Upper lobe of right lung (tissue), 1 donor: ENCODE data around the gene SLC35F3. TPM values are rescaled to one million over a fixed set of nuclear protein-coding genes. Genes with fewer than 3 reads are reported as not detected.
A peak's percentile ranks its signal among the peaks of the same experiment; 100 is the strongest.

Experiments used
- ATAC-seq: fragments of 200-7000 bp; cut with Tn5 transposase; one replicate; pipeline ENCODE4 v1.9.1; 2020; ENCODE audit warnings: mild to moderate bottlenecking, moderate library complexity
- DNase-seq: peaks from one replicate; pipeline ENCODE4 v3.0.0-alpha.2; 2020
- H3K27ac ChIP-seq: fragments of 200-600 bp; one replicate; pipeline ENCODE4 v1.8.0; 2022
- H3K27me3 ChIP-seq: fragments of 200-600 bp; one replicate; pipeline ENCODE4 v1.8.0; 2022; ENCODE audit warnings: mild to moderate bottlenecking
- H3K36me3 ChIP-seq: fragments of 200-600 bp; one replicate; pipeline ENCODE4 v1.8.0; 2022
- H3K4me1 ChIP-seq: fragments of 200-600 bp; one replicate; pipeline ENCODE4 v1.8.0; 2022
- H3K4me3 ChIP-seq: fragments of 200-600 bp; one replicate; pipeline ENCODE4 v1.8.0; 2022; ENCODE audit warnings: mild to moderate bottlenecking
- H3K9me3 ChIP-seq: fragments of 200-600 bp; one replicate; pipeline ENCODE4 v1.8.0; 2022
- CTCF ChIP-seq: fragments of 200-600 bp; IDR thresholded peaks from one replicate; pipeline ENCODE4 v1.8.0; 2022; ENCODE audit warnings: antibody characterized with exemption
- intact Hi-C: fragments of 100-400 bp; cut with DNase I; formaldehyde crosslinking; loops from one replicate; pipeline ENCODE4 v1.11.0; 2022
- total RNA-seq: library from RNA; stranded (reverse); fragmentation: NEBNext Ultra II Directional; extraction: Animal tissue kit (Norgen Biotek cat#: 25700); gene quantifications from one replicate; pipeline ENCODE4 v1.2.1, GENCODE V29; 2021
- donor health status: DM: no; HTN: yes; CAD: no; lungs with severe emphysema.

The SLC35F3 gene
- total RNA-seq, 1 donor from 2014 or later: 0.29 TPM

- no peak for TF ChIP-seq CTCF
- ATAC-seq: no peak
- H3K4me1 ChIP-seq: no peaks in the 10 kb centered on the region
Measured at GRCh38 chr1:234123867-234124266, 219.4 kb downstream of the SLC35F3 start.

GRCh38 chr1:234125283-234125682 lies 220.8 kb downstream of the SLC35F3 start:
- intact Hi-C loops: no loop called here

More at GRCh38 chr1:234123867-234124266, 219.4 kb downstream of the SLC35F3 start:
- Histone ChIP-seq H3K4me3 (no peak overlapping the region), H3K9me3 (no peaks in the 10 kb centered on the region), H3K27ac (no peak overlapping the region), H3K27me3 (peaks cover 19% of the 10 kb centered on the region), H3K36me3 (no peaks in the 10 kb centered on the region)
- intact Hi-C loops: no loop called here
- no peak for DNase-seq

GRCh38 chr1:234125714-234126113 lies 221.2 kb downstream of the SLC35F3 start:
- Histone ChIP-seq H3K4me1 (no peaks in the 10 kb centered on the region), H3K27ac (no peak overlapping the region), H3K4me3 (no peak overlapping the region), H3K27me3 (peaks cover 19% of the 10 kb centered on the region), H3K9me3 (no peaks in the 10 kb centered on the region), H3K36me3 (no peaks in the 10 kb centered on the region)
- ATAC-seq (no peak), DNase-seq (no peak)
- intact Hi-C loops: no loop called here
- TF ChIP-seq CTCF: no peak

More at GRCh38 chr1:234125283-234125682, 220.8 kb downstream of the SLC35F3 start:
- peak; percentile 6 for TF ChIP-seq CTCF
- DNase-seq (no peak), ATAC-seq (peak; percentile 57)
- no peak overlapping the region for H3K27ac ChIP-seq
- no peaks in the 10 kb centered on the region for H3K9me3 ChIP-seq
- no peaks in the 10 kb centered on the region for H3K4me1 ChIP-seq
- no peaks in the 10 kb centered on the region for H3K36me3 ChIP-seq
- H3K4me3 ChIP-seq: no peak overlapping the region
- H3K27me3 ChIP-seq: peaks cover 19% of the 10 kb centered on the region

- Histone ChIP-seq H3K36me3 (no peaks in the 10 kb centered on the region), H3K27me3 (peaks cover 19% of the 10 kb centered on the region), H3K4me3 (no peak overlapping the region), H3K4me1 (no peaks in the 10 kb centered on the region), H3K27ac (no peak overlapping the region), H3K9me3 (no peaks in the 10 kb centered on the region)
- DNase-seq (no peak), ATAC-seq (no peak)
- intact Hi-C loops: no loop called here
- TF ChIP-seq CTCF: no peak
Measured at GRCh38 chr1:234127026-234127671, 222.7 kb downstream of the SLC35F3 start.

GRCh38 chr1:234132795-234133194 lies 228.3 kb downstream of the SLC35F3 start:
- no peak overlapping the region for H3K27ac ChIP-seq
- no peak overlapping the region for H3K4me3 ChIP-seq
- TF ChIP-seq CTCF: no peak
- intact Hi-C loops: no loop called here
- H3K9me3 ChIP-seq: no peaks in the 10 kb centered on the region
- no peaks in the 10 kb centered on the region for H3K4me1 ChIP-seq
- DNase-seq (no peak), ATAC-seq (no peak)
- no peaks in the 10 kb centered on the region for H3K36me3 ChIP-seq
- peaks cover 3% of the 10 kb centered on the region for H3K27me3 ChIP-seq

GRCh38 chr1:234134878-234135277 lies 230.4 kb downstream of the SLC35F3 start:
- TF ChIP-seq CTCF: no peak
- Histone ChIP-seq H3K4me3 (no peak overlapping the region), H3K4me1 (no peaks in the 10 kb centered on the region), H3K27me3 (no peaks in the 10 kb centered on the region), H3K9me3 (no peaks in the 10 kb centered on the region), H3K36me3 (no peaks in the 10 kb centered on the region), H3K27ac (no peak overlapping the region)
- intact Hi-C loops: no loop called here
- no peak for ATAC-seq
- no peak for DNase-seq
